Activated CD8-positive, alpha-beta memory T cell treated with anti-CD3 and anti-CD28 coated beads, Interleukin-2, amount 50 U/mL, for 4 hours (primary cell): Measurements from ENCODE around the gene MN1.
"Not testable (repeated sequence)": the region's sequence is repeated elsewhere in the genome, so short reads cannot be mapped to it uniquely, and the experiment has no call there.

Source experiments
- DNase-seq: peaks from one replicate; pipeline ENCODE4 v3.0.0-alpha.2; 2020

Gene MN1

DNA sequence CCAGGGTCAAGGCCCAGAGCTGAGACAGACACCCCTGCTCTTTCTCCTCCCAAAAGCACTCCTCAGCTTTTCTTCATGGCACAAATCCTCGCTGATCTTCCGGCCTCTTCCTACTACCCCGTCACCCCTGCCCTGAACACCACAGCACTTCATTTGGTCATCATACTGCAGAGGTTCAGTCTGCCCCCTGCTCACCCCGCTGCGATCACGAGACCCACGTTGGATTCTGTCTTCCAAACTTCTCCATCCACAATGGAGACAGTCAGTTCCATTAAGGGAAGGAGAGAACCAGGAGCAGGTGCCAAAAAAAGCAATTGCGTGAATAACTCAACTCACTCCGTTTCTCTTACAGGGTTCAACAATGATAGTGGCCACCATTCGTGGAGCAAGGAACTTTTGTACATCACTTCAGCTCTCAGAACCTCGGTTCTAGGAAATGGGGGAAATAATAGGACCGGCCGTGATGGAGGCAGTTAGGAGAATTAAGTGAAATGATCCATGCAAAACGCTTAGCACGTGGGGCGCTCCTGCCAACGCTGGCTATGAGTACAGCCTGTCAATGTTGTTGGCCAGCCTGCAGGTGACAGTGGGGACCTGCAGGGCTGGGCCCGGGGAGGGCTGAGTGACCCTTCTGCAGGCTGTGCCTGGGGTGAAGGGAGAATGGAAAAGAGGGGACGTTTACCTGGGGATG, 45.9 kb downstream of the MN1 start:
- no peak for DNase-seq

DNA sequence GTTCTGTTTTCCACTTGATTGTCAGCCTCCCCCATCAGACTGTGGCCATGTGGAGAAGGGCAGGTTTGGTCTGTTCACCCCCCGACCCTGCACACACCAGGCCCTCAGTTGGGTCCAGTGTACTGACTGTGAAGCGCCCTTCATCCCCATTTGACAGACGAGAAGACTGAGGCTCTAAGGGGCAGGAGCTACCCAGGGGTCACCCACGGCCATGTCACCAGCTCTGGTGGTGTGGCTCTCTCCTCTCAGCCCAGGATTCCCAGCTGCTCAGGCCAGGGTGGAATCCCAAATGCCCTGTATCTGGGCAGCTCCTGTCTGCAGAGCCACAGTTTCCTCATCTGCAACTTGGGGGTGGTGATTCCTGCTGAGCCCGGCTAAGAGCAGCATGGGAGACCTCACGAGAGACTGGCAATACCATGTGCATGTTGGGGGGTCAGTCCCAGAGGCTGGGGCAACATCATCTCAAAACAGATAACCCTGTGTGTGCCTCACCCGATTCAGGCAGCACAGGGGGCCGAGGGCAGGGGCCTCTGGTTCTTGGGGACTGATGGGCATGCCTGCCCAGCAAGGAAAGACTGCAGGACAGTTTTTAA, 46.6 kb downstream of the MN1 start:
- no peak for DNase-seq

- no peak for DNase-seq
These were observed 47.2 kb downstream of the MN1 start for GRCh38 chr22:27754247-27754887.

DNA sequence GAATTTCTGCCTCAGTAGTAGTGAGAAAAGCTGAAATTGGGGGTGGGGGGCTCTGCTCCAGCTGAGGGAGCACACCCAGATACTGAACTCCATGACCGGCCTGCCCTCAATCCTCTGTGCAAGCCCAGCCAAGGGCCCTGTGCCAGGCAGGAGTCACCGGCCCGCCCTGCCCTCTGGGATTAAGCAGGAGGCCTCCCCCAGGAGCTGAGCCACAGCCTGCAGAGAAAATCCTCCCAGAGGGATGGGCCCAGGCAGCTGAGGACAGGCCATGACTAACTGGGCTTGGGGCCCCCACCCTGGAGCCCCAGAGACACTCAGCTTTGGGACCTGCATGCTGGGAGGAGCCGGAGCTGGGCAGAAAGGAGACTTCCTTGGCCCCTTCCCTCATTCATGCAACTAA, 48.8 kb downstream of the MN1 start:
- no peak for DNase-seq

DNA sequence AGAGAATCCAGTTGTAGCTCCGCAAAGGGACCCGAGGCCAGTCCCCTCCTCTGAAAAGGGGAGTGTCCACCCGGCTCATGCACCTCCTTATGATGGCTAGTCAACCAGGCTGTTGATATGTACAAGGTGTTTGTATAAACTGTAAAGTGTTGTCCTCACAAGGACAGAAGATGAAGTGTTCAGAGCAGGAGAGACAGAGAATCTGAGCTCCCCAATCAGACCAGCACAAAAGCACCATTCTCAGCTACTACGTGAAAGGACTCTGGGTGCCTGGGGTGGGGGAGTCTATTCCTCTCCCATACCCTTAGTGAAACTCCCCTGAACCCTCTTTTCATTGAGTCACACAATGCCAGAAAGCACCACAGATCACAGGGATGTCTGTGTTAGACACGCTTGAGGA, 49.4 kb downstream of the MN1 start:
- DNase-seq: no peak

GRCh38 chr22:27751277-27752070, 50.1 kb downstream of the MN1 start:
- no peak for DNase-seq

- DNase-seq: no peak
These were observed 50.8 kb downstream of the MN1 start for GRCh38 chr22:27750584-27751265.

GRCh38 chr22:27749597-27750225, 51.8 kb downstream of the MN1 start:
- DNase-seq: no peak

DNA sequence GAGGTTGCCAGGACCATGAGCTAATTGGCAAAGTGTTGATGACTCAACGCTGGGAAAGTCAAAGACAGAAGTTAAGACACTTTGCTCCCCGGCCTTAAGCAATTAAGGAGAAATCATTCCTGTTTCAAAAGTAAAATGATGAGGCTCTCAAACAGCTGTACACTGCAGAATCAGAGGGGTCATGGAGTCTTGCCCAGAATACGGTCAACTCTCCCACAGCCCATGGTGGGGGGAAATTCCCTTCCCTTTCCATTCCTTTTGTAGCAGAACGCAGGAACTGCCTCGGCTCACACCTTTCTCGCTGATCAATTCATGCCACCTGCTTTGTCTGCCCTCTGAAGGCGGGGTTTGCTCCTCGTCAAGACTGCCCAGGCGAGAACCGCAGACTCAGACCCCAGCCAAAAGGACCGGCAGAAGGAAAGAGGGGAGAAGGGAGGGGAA, 52.8 kb downstream of the MN1 start:
- no peak for DNase-seq

DNA sequence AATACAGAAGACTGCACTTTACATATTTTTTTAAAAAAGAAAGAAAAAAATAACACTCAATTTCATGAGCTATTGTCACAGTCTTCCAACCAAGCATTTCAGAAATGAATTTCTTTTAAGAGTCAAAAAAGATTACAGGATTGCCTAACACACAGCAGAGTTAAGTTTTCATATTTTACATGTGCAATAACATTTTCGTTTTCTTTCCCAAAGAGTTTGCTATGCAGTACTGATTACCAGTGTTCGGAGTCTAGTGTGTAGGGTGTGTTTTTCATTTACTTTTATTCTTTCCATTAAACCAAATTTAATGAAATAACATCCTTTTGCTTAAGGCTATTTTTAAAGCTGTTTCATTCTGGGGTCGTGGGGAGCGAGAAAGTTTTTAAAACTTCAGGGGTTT, 53.2 kb downstream of the MN1 start:
- no peak for DNase-seq

DNA sequence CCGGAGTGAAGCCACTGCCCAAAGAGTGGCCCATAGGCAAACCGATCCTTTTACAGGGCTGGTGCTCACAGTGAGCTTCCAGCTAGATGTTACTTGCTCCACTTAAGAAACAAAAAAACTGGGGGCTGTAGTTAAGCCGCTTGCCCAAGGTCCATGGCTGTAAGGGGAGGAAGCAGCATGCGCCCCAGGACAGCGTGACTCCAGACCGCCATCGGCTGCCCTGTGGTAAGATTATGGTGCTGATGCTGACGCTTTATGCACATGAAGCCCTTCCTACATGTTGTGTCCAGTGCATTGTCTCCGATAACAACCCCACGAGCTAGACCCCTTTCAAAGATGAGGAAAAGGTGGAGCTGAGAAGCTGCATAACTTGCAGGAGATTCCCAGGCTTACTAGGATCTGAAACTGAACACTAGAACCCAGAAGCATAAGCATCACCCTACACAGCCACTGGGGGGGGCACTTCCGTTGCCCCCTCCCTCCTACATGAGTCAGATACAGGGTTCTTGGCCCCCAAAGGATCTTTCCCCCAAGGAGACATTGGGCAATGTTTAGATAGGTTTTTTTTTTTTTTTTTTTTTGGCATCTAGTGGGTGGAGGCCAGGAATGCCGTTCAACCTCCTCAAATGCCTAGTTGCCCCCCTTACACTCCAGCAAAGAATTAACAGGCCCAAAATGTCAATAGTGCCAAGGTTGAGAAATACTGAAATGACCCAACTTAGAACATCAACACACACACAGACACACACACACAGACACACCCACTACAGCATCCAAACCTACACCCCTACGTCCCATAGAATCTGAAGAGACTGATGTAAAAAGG, 53.9 kb downstream of the MN1 start:
- no peak for DNase-seq

DNA sequence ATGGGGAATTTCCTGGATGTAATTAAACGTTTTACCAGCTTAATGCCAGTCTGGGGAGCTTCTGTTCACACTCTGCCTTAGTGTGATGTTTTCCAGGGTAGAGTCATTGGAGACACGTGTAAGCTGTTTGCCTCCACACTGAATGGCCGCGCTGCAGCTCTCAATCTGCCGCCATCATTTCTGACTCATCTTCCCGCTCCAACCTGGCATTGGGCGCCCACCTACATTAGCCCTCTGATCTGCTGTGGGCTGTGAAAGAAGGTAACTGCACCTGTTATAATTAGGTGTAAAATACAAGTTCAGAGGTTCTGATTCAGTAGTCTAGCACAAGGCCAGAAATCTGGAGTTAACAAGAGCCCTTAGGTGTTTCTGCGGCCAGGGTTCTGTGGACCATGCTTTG, 54.6 kb downstream of the MN1 start:
- DNase-seq: no peak

DNA sequence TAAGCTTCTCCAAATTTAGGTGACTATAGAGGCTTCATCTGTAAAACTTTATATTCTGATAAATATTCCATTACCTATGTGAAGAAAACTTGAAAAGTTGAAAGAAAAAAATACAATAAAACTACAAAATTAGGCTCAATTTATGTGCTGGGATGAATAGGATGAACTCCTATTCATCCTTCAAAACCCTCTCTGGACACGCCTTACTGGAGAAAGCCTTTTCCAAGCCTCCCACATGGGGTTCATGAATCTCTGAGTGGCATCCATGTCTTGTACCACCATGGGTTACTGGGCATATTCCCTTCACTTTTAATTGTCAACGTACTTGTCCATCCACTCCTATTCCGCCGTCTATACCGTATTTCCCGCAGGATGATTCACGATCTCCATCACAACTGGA, 55.7 kb downstream of the MN1 start:
- DNase-seq: no peak

- no peak for DNase-seq
These were observed 56.4 kb downstream of the MN1 start for GRCh38 chr22:27745154-27745553.

- DNase-seq: not testable (repeated sequence)
These were observed 57.5 kb downstream of the MN1 start for GRCh38 chr22:27744078-27744477.

DNA sequence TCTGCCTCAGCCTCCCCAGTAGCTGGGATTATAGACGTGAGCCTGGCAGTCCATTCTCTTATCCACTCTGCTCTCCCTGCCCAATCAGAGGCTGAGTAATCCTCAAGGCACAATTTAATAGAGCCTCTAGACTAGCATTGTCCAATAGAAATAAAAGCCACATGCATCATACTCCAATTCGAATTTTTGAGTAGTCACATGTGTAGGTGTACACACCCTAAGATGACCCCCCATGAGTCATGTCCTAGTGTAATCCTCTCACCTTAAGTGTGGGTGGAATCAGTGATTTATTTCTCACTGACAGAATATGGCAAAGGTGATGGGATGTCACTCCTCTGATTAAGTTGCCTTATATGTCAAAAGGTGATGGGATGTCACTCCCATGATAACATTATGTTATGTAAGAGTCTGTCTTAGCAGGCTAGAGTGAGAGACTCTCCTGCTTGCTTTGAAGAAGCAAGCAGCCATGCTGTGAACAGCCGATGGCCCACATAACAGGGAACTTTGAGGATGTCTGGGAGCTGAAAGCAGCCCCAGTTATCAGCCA, 61.3 kb downstream of the MN1 start:
- DNase-seq: no peak

GRCh38 chr22:27737521-27737920, 64.0 kb downstream of the MN1 start:
- DNase-seq: no peak

GRCh38 chr22:27734066-27734465, 67.5 kb downstream of the MN1 start:
- no peak for DNase-seq

DNA sequence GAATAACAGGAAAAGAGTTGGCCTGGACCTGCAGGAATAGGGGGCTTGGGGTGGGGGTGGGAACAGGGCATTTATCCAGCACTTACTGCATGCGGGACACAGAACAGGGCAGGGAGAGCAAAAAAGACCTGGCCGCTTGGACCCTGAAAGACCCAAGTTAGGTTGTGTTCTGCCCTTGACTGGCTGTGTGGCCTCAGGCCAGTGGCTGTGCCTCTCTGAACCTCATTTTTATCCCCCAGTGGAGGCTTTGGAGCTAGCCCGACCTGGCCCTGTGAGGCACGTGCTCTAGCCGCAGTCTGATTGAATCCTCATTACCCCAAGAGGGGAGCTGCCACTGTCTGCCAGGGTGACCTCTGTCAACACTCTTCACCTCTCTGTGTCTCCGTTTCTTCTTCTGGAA, 68.7 kb downstream of the MN1 start:
- no peak for DNase-seq

GRCh38 chr22:27732391-27732790, 69.2 kb downstream of the MN1 start:
- no peak for DNase-seq

DNA sequence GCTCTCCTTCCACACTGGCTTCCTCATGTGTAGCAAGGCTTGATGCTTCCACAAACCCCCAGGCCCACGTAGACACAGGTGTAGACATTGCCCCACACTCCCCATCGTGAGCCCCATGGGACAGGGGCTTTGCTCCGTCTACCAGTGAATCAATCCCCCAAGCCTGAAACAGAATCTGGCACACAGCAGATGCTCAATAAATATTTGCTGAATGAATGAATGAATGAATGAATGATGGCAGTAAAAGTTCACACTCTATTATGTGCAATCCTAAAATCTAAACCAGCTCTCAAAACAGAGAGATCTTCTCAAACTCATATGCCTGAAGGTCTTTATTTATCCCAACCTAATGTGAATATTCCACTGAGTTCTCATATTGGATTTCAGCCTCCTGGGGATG, 69.9 kb downstream of the MN1 start:
- no peak for DNase-seq
